GM18868 (cell line): ENCODE measurements around the gene NEK7.
A peak's percentile ranks its signal among the peaks of the same experiment; 100 is the strongest.
"Not testable (repeated sequence)": the region's sequence is repeated elsewhere in the genome, so short reads cannot be mapped to it uniquely, and the experiment has no call there.

Experiments
- ATAC-seq: cut with Tn5 transposase; IDR thresholded peaks from one replicate; pipeline ENCODE4 v1.9.1; 2021; ENCODE audit warnings: mild to moderate bottlenecking, moderate library complexity; ENCODE audit not compliant: unreplicated experiment

Gene NEK7

DNA sequence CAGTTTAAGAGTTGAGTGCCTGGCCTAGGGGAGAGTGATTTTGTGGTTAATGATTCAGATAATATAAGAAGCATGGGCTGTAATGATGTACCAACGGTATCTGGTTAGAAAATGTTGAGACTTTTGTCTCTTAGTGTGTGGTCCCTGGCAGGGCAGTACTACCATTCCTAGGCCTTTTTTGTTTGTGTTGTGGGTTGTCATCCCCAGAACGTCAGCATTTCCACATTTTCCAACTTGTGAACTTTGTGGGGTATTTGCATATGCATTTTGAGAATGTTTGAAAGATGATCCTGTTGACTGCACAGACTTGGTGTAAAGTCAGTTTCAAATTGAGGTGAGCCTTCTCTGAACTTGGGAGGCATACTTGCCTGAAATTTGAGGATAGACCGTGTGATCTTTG is 11.4 kb downstream of the NEK7 start:
- ATAC-seq = no peak

DNA sequence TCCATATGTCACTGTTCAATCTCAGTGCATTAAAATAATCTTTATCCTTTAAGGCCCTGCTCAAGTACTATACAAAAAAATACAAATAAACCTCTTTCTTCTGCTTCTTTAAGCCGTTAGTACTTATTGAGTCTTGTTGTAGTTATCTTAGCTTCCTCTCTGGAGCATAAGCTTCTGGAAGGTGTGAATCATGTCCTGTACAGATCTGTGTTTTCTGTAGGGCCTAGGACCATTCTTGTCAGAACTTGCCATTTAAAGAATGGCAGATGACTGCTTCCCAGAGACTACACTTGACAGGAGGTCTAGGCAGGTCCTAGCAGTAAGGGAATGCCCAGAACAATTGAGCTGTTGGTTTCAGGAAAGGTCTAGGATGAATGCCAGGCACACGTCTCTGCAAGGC is 12.9 kb downstream of the NEK7 start:
- no peak for ATAC-seq

DNA sequence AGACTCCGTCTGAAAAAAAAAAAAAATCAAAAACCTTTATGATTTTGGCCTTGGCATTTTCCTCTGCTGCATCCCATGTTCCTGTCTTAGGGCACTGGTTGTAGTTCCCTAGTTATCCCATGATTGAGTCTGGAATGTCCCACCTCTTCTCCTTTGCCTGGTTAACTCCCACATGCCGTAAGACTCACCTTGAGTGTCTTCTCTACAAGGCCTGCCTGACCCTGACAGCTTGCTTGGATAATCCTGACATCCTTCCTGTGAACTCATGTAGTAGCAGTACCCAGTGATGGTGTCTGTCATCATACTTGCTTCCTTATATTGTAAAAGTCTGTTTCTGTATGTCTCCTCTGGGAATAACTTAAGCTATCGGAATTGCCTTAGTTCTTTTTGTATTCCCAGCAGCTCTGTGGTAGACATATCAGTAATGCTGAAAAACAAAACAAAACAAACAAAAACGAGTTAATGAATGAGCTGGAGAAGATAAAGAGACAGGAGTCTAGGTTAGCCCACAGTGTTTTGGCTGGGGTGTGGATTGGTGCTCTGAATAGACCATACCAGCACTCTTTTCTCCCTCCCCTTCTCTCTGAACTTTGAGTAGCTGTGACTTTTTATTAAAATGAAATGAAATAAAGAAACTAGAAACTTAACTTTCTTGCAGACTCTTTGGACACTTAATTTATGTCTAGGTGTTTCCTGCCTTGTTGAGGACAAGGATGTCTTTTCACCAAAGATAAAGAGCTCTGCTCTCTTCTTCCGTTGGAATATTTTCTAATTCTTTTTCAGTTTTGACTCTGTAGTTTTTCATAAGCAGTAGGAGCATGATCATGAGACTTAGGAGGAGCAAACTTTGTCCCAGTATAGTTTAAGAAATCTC is 15.1 kb downstream of the NEK7 start:
- ATAC-seq = no peak

DNA sequence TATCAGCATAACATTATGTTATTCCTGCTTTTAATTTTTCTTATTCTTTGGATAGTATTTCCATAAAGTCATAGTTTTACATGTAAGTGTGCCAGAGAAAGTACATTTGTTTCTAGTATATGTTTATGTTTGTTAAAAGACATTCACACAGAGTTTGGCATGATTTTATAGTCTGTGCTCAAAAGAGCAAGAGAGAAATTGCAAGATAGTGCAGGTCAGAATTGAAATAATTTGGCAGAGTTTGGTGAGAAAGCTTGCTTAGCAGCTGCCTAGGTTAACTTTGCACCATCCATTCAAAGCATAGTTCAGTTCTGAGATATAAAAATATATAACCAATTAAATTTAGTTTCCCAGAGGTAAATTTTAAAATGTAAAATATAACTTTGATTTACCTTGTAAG is 17.0 kb downstream of the NEK7 start:
- no peak for ATAC-seq

DNA sequence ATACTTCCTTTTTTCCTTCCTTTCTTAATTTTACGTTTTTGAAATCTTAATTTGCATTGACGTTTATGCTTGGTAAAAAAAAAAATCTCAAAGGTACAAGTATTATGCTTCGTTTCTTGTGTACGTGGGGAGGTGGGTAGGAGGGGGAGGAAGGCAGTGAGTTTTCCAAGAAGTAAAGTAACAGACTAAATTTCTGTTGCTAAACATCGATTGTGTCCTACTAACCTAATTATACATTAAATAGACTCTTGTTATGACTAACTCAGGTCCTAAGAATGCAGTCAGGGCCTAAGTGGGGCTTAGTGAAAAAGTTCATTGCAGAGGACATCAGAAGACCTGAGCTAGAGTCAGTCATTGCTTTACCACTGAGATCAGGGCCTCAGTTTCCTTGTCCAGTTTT is 17.5 kb downstream of the NEK7 start:
- ATAC-seq = peak; percentile 46

DNA sequence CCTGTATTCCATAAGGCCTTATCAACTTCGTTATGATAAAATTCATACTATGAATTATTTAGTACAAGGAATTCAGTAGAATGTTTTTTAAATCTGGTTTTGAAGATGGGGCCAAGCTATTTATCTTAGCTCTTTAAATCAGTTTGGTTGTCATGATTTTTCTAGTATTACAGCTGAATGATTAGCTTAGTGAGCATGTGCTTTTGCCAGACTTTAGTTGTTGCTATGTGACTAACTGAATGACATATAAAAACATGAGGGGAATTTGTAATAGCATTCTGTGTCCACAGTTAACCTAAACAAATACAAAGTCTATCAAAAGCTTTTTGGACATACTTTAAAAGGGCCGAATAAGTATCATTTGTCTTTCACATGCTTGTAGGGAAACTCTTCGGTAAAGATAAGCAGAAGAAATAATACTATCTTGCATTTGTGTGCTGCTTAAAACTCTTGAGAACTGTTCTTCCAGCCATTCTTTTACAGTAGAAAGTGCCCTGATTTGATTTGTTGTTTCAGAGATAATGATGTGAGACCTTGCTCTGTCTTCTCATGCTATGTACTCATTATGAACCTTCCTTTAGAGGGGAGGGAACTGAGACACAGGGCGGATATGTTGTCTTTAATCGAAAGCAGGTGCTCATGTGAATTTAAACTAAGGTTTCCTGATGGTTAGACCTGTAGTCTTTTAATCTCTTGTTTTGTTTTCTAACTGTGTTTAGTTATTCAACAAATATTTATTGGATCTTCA is 18.8 kb downstream of the NEK7 start:
- ATAC-seq = peak; percentile 90

DNA sequence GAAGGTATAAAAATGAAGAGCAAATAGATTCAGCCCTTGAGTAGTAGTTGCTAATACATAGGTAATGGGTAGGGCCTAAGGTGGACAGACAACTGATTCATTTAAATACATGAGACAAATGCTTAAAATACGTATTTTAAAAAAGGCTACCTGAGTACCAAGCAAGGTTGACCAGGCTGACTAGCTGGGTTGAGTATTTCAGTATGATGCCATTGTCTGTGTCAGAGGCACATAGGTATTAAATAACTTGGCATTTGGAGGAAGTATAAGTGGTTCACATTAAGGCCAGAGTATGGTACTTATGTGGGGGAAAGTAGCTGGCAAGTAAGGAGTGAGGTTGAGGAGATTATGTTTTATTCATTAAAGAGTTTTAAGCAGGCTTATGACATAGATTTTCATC is 19.4 kb downstream of the NEK7 start:
- peak; percentile 27 for ATAC-seq

DNA sequence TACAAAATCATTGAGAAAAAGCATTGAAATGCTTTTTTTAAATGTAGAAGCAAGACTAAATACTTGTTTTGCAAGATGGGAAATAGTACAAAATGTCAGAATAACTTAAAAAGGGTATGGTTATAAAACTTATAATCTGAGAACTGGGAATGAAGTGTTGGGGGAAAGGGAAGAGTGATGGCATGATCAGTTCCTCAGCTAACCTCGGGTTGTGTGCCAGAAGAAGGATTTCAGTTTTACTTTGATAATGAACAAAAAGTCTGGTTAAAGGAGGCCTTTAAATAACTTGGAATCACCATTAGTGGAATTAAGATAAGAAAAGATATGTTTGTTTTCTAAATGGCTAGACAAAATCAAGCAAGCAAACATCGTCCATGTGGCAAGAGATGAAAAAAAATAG is 20.7 kb downstream of the NEK7 start:
- ATAC-seq = no peak

DNA sequence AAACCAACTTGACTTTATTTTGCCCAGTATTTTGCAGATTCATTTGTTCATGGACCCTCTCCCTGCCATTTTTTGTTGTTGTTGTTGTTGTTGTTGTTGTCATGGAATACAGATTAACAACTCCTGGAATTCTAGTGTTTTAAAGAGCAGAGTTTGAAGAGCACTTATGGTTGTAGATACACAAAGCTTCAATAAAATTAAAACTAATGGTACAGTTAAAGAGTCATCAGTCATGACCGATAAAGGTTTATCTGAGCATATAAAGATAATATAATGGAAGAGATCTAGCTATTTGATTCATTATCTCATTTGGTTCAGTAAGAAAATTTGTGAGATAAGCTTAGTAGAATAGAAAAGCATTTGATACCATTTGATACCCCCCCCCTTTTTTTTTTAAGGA is 21.8 kb downstream of the NEK7 start:
- no peak for ATAC-seq

DNA sequence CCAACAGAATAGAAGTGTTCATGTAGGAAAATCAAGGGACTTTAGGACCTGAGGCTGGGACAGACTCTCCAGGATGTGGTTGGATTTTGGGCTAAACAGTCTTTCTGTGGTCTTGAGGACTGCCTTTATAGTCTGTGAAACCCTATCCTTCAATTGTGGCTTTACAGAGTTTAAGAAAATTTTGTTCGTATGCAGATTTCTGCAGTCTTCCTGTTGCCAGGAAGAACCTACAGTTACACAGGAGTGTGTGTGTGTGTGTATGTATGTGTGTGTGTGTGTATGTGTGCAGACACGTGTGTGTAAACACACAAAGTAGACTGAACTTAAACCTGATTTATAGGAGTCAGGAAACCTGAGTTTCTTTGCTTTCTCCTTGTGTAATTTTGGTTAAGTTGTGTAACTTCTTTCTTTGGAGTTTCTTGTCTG is 22.8 kb downstream of the NEK7 start:
- ATAC-seq = no peak

DNA sequence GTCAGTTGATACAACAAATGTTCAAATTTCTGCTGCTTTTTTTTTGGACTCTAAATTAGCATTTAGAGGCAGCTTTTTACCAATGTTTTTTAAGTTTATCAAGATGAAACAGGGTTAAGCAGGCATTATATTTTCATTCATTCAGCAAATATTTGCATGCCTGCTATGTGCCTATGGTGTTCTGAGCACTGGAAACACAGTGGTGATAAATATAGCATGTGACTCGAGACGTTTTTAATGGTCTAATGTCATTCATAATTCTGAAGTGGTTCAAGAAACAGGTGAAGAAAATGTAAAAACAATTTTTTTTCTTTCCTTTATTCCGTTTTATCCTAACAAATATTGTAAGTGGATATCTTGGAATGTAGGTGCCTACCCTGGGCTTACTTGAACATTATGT is 26.8 kb downstream of the NEK7 start:
- no peak for ATAC-seq

DNA sequence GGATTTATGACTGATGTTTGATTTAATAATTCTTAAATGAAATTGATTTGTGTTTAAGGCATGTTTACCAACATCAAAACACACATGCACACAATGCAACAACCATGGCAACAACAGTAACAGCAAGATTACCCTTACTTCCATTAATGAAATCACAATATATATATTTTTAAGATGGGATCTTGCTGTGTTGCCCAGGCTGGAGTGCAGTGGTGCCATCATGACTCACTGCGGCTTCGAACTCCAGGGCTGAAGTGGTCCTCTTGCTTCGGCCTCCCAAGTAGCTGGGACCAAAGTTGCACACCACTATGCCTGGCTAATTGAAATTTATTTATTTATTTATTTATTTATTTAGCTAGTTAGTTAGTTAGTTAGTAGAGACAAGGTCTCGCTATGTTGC is 27.7 kb downstream of the NEK7 start:
- ATAC-seq = no peak

DNA sequence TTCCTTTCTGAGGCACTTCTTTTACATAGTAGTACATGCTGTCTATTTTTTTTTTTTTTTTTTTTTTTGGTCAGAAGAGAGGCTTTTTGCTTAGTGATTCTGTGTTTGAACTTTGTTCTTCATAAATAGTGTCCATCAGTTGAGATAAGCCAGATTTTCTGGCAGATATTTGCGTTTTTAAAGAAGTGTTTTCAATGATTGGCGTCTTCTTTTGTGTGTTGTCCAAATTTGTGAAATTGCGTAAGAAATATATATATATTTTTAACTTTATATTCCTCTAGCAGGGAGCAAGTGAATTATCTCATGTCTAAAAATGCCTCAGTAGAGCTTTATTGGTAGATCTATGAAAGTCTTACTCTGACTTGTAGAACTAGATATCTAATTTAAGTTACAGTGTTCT is 28.3 kb downstream of the NEK7 start:
- ATAC-seq = no peak

DNA sequence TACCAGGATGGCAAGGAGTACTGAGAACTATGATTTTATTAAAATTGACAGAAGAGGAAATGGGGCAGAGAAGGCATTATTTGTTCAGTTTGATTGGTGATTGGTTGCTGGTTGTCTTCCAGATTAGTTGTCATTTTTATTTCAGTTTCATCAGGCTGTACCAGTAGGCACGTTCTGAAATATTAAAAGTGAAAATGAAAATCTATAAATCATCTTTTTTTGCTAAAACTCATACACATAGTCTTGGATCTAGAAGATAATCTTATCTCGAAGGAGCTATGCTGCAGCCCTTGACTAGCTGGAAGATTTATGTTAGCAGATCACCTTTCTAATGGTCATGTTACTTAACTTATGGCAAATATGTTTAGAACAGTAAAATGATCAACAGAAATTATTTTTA is 29.0 kb downstream of the NEK7 start:
- peak; percentile 40 for ATAC-seq

DNA sequence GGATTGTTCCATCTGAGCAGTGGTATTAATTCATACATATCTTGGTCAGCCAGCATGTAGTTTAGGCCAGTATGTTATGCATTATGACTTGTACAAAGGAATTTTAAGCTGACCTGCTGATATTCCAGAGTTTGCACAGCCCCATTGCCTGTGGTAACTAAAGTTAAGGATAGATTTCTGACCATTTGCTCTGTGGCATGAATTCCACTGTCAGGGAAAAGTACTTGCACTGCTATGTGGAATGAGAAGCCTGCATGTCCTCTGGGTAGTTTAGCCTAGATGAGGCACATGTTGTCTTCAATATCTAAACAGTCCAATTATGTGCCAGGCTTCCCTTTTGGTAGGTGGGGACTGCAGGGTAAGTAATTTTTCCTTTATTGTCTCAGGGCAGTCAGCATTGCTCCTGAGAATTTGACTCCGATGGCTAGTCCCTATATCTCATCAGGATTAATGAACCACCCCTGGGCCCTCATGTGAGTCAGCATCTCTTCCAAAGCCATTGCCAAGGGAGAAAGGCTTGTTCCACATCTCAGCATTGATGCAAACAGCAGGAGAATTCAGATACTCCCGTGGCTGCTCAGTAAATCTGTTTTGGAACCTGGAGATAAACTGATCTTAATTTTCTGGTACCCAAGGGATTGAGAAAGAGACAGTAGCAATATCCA is 30.2 kb downstream of the NEK7 start:
- no peak for ATAC-seq

DNA sequence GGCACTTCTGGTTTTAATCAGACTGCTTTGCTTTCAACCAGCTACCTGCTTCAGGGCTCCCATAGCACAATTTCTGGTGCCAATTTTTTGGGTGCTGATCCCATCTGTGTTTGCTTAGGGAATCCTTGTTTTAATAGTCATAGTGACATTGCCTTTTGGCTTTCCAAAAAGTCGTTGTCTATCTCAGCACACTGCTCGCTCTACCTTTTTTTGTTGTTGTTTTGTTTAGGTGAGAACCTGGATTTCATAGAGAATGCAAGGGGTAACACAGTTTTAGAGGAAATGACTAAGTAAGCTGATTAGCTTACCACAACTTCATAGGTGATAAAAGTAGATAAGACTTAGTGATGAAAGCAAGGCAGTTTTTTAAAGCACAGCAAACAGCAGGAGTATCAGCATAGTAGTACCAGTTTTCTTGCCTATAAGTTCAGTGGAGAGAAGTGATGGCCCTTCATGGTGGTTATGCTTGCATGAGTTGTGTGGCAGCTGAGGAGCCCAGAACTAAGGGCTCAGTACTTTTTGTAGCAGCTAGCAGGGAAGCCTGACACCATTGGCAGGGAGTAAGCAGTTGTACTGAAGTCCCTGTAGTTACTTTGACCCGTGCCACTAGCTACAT is 31.3 kb downstream of the NEK7 start:
- ATAC-seq = peak; percentile 81

DNA sequence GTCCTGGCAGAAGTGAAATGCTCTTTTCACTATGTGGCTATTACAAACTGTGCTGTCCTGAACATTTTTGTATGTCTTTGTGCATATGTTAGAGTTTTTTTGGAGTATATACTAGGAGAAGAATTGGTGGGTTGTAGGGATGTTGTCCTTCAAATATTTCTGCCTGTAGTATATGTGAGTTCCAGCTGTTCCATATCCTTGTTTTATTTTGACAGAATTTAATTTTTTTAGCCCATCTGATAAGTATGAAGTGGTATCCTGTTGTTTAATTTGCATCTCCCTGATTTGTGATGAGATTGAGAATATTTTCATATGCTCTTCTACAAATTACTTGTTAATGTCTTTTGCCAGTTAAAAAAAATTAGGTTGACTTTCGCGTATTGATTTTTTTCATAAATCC is 34.3 kb downstream of the NEK7 start:
- no peak for ATAC-seq

DNA sequence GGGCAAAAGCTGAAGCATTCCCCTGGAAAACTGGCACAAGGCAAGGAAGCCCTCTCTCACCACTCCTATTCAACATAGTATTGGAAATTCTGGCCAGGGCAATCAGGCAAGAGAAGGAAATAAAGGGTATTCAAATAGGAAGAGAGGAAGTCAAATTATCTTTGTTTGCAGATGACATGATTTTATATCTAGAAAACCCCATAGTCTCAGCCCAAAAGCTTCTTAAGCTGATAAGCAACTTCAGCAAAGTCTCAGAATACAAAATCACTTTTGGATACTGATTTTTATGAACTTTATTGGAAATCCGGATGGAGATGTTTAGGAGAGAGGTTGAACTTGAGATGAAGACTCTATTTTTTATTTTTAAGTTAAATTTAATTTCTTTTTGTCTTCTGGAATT is 37.1 kb downstream of the NEK7 start:
- not testable (repeated sequence) for ATAC-seq

DNA sequence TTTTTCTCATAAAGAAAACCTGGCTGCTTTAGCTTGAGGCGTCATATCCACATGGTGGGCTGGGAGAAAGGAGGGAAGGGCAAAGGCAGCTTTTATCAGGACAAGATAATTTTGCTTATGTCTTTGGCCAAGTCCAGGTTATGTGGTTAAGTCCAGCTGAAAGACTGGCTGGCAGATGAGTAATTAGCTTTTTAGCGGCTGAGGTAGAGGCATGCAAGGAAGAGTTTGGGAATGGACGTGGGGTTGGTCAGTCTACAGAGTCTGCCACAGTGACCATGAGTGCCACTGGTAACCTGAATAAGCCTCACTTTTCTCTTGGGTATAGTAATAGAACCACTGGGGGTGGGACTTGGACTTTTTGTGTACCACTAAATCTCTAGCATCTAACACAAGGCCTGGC is 39.8 kb downstream of the NEK7 start:
- no peak for ATAC-seq

DNA sequence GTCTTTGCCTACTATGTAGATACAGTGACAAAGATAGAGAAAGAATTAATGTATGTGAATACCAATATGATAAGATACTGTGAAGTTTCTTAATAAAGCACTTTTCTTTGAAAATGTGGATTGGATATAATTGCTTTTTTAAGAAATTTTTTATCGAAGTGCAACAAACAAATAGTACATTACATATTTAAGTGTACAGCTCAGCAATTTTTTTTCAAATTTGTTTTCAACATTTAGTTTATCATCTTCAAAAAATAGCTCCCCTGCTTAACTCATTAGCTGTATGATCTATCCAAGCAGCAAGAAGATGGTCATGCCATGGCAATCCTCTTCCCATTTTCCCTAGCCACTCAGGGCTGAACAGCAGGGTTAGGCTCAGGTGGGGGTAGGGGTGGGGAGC is 40.5 kb downstream of the NEK7 start:
- no peak for ATAC-seq

DNA sequence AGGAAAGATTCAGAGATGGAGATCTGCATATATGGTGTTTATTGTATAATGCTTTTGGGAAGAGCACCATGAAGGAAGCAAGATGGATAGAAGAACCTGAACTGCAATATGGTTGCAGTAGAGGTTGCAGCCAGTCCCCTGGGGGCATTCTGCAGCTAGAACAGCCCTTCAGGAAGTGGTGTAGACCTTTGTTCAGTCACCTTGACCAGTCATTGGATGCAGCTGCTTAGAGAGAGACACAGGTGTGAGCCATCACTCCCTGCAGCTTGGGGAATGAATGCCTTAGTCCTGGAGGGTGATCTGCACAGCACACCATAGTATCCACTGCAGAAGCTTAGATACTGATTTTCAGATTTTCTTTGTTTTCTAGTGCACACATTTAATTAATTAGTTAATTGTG is 42.3 kb downstream of the NEK7 start:
- peak; percentile 63 for ATAC-seq
